Smooth muscle cell (in vitro differentiated cells): ENCODE measurements around the gene KRTAP16-1. TPM values are rescaled to one million over a fixed set of nuclear protein-coding genes. Genes with fewer than 3 reads are reported as not detected.
"Not testable (repeated sequence)": the region's sequence is repeated elsewhere in the genome, so short reads cannot be mapped to it uniquely, and the experiment has no call there.

Source experiments
- DNase-seq: peaks from one replicate; lab custom pipeline; 2025; ENCODE audit not compliant: unreplicated experiment; lab: John Stamatoyannopoulos, UW
- H2AFZ ChIP-seq: fragments of 200-600 bp; sonication (generic); 2 replicates; pipeline ENCODE4 v1.6.0; 2016; ENCODE audit warnings: antibody characterized with exemption, low read depth, mild to moderate bottlenecking
- H3F3A ChIP-seq: fragments of 200-600 bp; sonication (generic); 2 replicates; pipeline ENCODE4 v1.6.0; 2017; ENCODE audit warnings: antibody characterized with exemption, low read depth
- H3K27ac ChIP-seq: fragments of 200-600 bp; sonication (generic); 2 replicates; pipeline ENCODE4 v1.5.1; 2016; ENCODE audit warnings: low read depth, mild to moderate bottlenecking
- H3K27me3 ChIP-seq: fragments of 200-600 bp; sonication (generic); 2 replicates; pipeline ENCODE4 v1.6.1; 2016; ENCODE audit warnings: low read depth, mild to moderate bottlenecking
- H3K36me3 ChIP-seq: fragments of 200-600 bp; sonication (generic); 2 replicates; pipeline ENCODE4 v1.5.1; 2016; ENCODE audit warnings: low read depth
- H3K4me1 ChIP-seq: fragments of 200-600 bp; sonication (generic); 2 replicates; pipeline ENCODE4 v1.5.1; 2016; ENCODE audit warnings: low read depth
- H3K4me2 ChIP-seq: fragments of 200-600 bp; sonication (generic); 2 replicates; pipeline ENCODE4 v1.6.0; 2016; ENCODE audit warnings: mild to moderate bottlenecking
- H3K4me3 ChIP-seq: fragments of 200-600 bp; sonication (generic); 2 replicates; pipeline ENCODE4 v1.5.1; 2016; ENCODE audit warnings: mild to moderate bottlenecking
- H3K79me2 ChIP-seq: fragments of 200-600 bp; sonication (generic); 2 replicates; pipeline ENCODE4 v1.6.0; 2016; ENCODE audit warnings: low read depth, mild to moderate bottlenecking
- H3K9ac ChIP-seq: fragments of 200-600 bp; sonication (generic); 2 replicates; pipeline ENCODE4 v1.6.0; 2016; ENCODE audit warnings: low read depth
- H3K9me3 ChIP-seq: fragments of 200-600 bp; sonication (generic); replicated peaks from 2 replicates; pipeline ENCODE4 v1.5.1; 2016; ENCODE audit warnings: low read depth
- H4K20me1 ChIP-seq: fragments of 200-600 bp; sonication (generic); 2 replicates; pipeline ENCODE4 v1.6.0; 2016; ENCODE audit warnings: low read depth
- WGBS: methylation state at CpG from one replicate; pipeline ENCODE4 v1.1.7; 2016; ENCODE audit warnings: low lambda C conversion rate; 5-methylcytosine and 5-hydroxymethylcytosine counted together
- polyA plus RNA-seq: library from polyadenylated mRNA; unstranded; fragments of >200 nt; fragmentation: Nextera tagmentation; extraction: Ambion mirVana; gene quantifications from 2 replicates; pipeline ENCODE4 v1.2.1, GENCODE V29; 2016
- total RNA-seq: library from RNA; depleted of rRNA; stranded (reverse); fragments of >200 nt; gene quantifications from 2 replicates; pipeline ENCODE4 v1.2.3, GENCODE V29; 2014
- TF ChIP-seq, protein P1 (sequence below): fragments of 200-600 bp; sonication (generic); IDR thresholded peaks from 2 replicates; pipeline ENCODE4 v1.5.1; 2017; ENCODE audit warnings: borderline replicate concordance, mild to moderate bottlenecking, antibody characterized with exemption; ENCODE audit not compliant: insufficient read depth, poor library complexity, severe bottlenecking

The KRTAP16-1 gene
- total and polyA plus RNA-seq, 2 experiments from 2014 or later = not detected

DNA sequence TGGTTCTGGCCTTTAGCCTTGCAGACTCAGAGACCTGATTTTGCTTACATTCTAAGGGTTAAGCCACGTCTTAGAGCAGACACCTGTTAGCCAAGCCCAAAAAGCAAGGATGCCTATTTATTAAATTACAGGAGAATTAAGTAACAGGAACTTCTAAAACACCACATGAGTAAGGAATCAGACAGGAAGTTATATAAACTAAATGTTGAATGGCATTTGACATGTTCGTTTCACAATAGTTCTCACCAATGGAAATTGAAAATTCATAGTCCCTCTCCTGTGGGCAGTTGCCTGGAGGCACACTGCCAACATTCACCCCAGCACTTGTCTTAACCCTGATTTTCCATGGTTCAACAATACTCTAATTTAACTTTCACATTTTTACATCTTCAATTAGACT is 24.6 kb downstream of the KRTAP16-1 start:
- no peak for DNase-seq

GRCh38 chr17:41284043-41284442 is 25.1 kb downstream of the KRTAP16-1 start:
- Histone ChIP-seq H3K4me3 (no peak overlapping the region), H4K20me1 (no peaks in the 10 kb centered on the region), H3K9ac (no peak overlapping the region), H3K36me3 (no peaks in the 10 kb centered on the region), H3K4me1 (no peaks in the 10 kb centered on the region), H3K9me3 (no peaks in the 10 kb centered on the region), H3K4me2 (no peak overlapping the region), H3K27ac (no peak overlapping the region), H3K27me3 (no peaks in the 10 kb centered on the region), H3F3A (no peaks in the 10 kb centered on the region), H3K79me2 (no peaks in the 10 kb centered on the region), H2AFZ (no peak overlapping the region)
- DNase-seq = no peak
- 47% methylated on average over 3 of the region's 3 CpGs for WGBS
- TF ChIP-seq, protein P1, sequence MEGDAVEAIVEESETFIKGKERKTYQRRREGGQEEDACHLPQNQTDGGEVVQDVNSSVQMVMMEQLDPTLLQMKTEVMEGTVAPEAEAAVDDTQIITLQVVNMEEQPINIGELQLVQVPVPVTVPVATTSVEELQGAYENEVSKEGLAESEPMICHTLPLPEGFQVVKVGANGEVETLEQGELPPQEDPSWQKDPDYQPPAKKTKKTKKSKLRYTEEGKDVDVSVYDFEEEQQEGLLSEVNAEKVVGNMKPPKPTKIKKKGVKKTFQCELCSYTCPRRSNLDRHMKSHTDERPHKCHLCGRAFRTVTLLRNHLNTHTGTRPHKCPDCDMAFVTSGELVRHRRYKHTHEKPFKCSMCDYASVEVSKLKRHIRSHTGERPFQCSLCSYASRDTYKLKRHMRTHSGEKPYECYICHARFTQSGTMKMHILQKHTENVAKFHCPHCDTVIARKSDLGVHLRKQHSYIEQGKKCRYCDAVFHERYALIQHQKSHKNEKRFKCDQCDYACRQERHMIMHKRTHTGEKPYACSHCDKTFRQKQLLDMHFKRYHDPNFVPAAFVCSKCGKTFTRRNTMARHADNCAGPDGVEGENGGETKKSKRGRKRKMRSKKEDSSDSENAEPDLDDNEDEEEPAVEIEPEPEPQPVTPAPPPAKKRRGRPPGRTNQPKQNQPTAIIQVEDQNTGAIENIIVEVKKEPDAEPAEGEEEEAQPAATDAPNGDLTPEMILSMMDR = no peak

More for the DNA sequence above, 24.6 kb downstream of the KRTAP16-1 start:
- Histone ChIP-seq H3K79me2 (no peaks in the 10 kb centered on the region), H3K9me3 (no peaks in the 10 kb centered on the region), H4K20me1 (no peaks in the 10 kb centered on the region), H3K36me3 (no peaks in the 10 kb centered on the region), H3K4me3 (no peak overlapping the region), H3K27me3 (no peaks in the 10 kb centered on the region), H3K9ac (no peak overlapping the region), H2AFZ (no peak overlapping the region), H3K4me1 (no peaks in the 10 kb centered on the region), H3F3A (no peaks in the 10 kb centered on the region), H3K27ac (no peak overlapping the region), H3K4me2 (no peak overlapping the region)
- TF ChIP-seq, protein P1 = no peak
- 75% methylated on average over 2 of the region's 2 CpGs for WGBS

- DNase-seq = no peak
- 86% methylated on average over 3 of the region's 3 CpGs for WGBS
Observed at GRCh38 chr17:41278176-41278955, 30.7 kb downstream of the KRTAP16-1 start.

GRCh38 chr17:41275648-41276190 is 33.4 kb downstream of the KRTAP16-1 start, which contains the start of gene KRTAP9-7:
KRTAP9-7 (plus strand) TSS chr17:41275698; CDS start chr17:41275698, 0 bp downstream.
- not testable (repeated sequence) for H2AFZ ChIP-seq, H3K9ac ChIP-seq, H3K27ac ChIP-seq, DNase-seq, H3K9me3 ChIP-seq, H3F3A ChIP-seq, H4K20me1 ChIP-seq, H3K4me1 ChIP-seq, H3K27me3 ChIP-seq, H3K4me3 ChIP-seq, H3K79me2 ChIP-seq, H3K4me2 ChIP-seq, H3K36me3 ChIP-seq
- WGBS = 80% methylated on average over 3 of the region's 3 CpGs

More at GRCh38 chr17:41278176-41278955, 30.7 kb downstream of the KRTAP16-1 start:
- no peak overlapping the region for H3K4me2 ChIP-seq
- H3K4me3 ChIP-seq = no peak overlapping the region
- H3F3A ChIP-seq = no peaks in the 10 kb centered on the region
- no peak overlapping the region for H2AFZ ChIP-seq
- no peaks in the 10 kb centered on the region for H4K20me1 ChIP-seq
- H3K27me3 ChIP-seq = peaks cover 7% of the 10 kb centered on the region
- H3K9ac ChIP-seq = no peak overlapping the region
- no peaks in the 10 kb centered on the region for H3K9me3 ChIP-seq
- H3K36me3 ChIP-seq = no peaks in the 10 kb centered on the region
- H3K79me2 ChIP-seq = no peaks in the 10 kb centered on the region
- TF ChIP-seq, protein P1 = no peak
- H3K27ac ChIP-seq = no peak overlapping the region
- no peaks in the 10 kb centered on the region for H3K4me1 ChIP-seq
